ENCODE data around the gene MYO16.
"Not testable (repeated sequence)": the region's sequence is repeated elsewhere in the genome, so short reads cannot be mapped to it uniquely, and the experiment has no call there.

The MYO16 gene

GRCh38 chr13:108903613-108904012 lies 274.2 kb downstream of the MYO16 start:
- no peak for DNase-seq

DNA sequence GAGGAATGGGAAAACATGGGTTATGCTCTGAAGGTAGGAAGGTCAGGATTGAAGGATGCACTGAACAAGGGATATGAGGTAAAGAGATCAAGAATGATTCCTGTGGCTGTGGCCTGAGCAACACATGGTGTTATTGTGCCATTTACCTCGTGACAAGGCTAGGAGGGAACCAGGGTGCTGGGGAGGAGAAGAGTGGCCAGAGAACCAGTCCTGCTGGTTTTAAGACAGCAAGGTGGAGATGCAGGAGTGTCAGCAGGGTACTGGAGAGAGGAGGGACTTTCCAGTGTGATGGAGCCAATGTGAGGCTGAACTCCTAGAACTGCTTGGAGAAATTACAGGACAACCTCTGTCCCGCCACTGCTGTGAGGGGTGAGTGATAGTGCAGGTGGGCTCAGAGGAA lies 282.4 kb downstream of the MYO16 start:
- no peak for DNase-seq

DNA sequence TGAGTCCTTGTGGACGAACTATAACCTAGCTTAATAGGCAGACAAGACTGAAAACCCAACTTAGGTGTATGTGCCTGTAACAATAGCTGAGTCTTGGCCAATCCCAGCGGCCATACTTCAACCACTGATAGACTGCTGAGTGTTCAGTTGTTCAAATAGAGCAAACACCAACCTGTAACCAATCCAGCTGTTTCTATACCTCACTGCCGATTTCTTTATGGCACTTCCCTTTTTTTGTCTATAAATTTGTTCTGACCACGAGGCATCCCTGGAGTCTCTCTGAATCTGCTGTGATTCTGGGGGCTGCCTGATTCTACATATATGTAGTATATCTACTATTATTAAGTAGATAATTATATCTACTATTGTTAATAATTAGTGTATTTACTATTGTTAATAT lies 284.3 kb downstream of the MYO16 start:
- DNase-seq, result not testable (repeated sequence)

DNA sequence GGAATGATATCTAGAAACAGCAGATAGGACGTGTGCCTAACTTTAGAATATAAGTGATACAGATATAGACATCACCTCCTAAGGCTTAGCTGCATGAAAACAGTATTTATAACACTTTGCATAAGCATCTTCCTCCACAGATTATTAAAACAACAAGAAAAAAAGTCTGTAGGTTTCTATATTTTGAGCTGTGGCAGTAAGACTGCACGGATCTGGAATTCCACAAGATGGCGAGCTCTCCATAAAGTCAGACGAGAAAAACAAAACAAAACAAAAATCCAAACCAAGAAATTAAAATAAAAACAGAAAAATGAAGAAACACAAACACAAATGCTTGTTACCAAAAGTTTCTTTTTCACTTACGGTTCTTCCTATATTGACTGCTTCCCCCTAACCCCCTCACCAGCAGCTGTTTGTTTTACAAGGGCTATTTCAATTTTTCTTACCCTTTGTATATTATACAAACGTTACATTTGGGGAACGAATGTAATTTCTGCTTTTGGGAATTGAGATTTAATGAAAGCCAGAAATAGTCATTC lies 285.8 kb downstream of the MYO16 start:
- peak; percentile 55 for DNase-seq

DNA sequence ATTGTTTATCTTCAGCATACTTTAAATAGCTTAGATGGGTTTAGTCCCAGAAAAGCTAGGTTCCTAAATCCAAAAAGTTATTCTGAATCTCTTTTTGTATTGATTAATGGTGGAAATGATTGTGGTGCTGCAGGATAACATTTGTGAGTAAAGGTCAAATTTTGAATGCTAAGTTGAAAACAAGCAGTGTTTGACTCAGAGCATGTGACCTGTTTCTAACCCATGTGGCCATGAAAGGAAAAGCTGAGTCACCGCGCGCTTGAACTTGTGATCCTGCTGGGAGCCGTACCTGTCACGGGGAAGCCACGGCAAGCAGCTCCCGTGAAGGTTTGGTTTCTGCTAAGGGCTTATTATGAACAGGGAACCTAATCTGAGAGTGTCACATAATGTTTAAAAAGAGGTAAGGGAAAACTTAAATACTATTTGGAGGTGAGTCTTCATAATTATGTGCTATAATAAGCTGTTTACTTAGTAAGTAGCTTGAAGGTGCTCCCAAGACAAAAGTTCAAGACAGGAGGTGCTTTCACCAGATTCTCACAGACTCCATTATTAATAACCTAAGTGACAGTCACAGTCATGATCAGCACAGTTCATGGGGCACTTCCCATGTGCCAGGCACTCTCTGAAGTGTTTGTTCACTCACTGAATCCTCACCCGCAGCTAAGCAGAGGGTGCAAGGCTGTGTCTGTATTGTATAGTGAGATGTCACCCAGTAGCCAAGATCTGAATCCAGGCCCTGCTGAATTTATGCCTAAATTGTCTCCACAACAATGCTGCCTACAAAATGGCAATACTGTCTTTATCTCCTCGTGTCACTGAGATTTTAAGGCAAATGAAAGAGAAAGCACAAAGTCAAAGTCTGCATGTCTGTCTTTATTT lies 286.5 kb downstream of the MYO16 start:
- peak; percentile 92 for DNase-seq

DNA sequence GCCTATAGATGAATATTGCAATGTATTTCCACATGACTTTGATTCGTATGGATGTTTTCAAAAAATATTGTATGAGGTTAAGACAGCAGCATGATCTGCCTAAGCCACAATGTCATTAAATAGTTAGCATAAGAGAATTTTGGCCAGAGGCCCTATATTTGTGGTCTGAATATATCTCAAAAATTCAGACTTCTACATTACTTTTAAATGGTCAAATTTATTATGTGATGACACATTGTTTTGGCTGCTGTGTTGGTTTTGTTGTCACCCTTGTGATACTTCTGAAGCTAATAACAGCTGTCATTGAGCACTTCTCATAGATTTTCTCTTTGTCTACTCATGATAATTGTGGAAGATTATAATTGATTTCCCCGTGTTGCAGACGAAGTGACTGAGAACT lies 288.2 kb downstream of the MYO16 start:
- DNase-seq, result no peak

DNA sequence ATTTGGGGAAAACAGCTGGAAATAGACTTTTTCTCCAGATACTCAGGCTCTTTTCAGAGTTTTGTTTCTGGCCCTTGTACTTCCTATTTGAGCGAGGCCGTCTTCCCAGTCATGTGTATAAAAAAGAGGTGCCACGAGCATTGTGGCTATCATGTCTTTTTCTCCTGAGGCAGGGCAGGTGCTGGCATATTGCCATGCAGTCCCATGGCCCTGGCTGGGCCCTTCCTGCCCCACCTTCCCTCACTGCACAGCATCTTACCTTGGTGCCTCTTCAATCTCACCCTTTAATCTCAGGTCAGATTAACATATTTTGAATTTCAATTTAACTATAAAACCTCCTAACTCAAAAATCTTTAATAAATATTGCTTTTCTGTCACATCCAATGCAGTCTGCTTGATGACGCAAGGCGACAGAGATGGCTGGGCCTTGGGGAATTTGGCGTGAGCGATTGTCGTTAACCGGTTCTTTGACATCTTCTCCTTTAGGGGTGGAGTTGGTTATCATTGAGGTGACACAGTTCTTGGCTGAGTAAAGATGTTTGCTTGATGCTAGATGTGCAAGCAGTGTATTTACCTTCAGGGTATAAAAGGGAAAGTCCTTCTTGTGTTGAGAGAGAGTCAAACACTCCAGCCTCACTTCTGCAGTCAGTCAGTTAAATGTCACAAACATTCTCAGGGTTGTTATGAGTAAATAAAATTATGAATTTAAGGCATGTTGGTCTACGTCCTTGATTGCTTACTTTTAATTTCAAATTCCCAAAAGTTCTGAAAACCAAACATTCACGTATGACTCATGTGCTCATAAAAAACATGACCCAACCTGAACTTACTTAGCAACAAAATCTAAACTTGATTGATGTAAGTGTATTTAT lies 289.9 kb downstream of the MYO16 start:
- DNase-seq, result no peak

DNA sequence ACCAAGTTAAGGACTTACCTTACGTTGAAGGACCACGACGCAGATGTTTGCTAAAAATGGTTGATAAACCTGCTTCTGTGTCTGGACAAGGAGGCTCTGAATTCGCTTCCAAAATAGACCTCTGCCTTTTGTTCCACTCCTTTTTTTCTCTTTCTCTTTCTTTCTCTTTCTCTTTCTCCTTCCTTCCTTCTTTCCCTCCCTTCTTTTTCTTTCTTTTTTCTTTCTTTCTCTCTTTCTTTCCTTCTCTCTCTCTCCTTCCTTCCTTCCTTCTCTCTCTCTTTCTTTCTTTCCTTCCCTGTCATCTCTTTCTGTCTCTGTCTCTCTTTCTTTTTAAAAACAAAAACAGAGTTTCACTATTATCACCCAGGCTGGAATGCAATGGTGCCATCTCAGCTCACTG lies 290.7 kb downstream of the MYO16 start:
- no peak for DNase-seq

- DNase-seq, result no peak
Observed at GRCh38 chr13:108921238-108921637, 291.8 kb downstream of the MYO16 start.

- no peak for DNase-seq
Observed at GRCh38 chr13:108922108-108922507, 292.7 kb downstream of the MYO16 start.

DNA sequence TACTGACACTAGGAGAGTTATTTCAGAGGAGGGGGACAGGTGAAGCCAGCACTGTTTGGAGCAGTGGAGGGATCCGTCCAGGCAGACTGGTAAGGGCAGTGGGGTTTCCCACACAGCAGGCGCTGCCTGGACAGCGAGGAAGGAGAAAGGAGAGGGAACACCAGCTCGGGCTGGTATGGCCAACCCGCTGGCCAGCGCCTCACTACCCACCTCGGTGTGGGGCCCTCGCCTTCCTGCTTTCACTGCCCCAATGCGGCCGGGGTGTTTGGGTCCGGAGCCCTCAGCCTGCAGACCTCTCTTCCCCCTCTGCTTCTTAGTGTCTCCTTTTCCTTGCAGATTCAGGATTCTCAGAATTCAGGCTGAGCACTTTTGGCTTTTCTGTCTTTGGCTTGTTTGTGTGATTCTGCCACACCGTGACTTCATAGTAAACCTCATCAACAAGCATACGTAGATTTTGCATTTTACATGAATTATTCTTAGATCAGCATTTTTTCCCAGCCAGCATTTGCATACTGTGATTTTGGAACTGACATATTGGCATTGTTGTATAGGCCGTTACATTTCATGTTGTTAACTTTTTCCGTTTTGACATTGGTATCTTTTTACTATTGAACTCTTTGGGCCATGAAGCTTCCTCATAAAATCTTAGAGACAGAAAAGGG lies 294.1 kb downstream of the MYO16 start:
- DNase-seq, result no peak

GRCh38 chr13:108924134-108924533 lies 294.7 kb downstream of the MYO16 start:
- DNase-seq, result no peak

DNA sequence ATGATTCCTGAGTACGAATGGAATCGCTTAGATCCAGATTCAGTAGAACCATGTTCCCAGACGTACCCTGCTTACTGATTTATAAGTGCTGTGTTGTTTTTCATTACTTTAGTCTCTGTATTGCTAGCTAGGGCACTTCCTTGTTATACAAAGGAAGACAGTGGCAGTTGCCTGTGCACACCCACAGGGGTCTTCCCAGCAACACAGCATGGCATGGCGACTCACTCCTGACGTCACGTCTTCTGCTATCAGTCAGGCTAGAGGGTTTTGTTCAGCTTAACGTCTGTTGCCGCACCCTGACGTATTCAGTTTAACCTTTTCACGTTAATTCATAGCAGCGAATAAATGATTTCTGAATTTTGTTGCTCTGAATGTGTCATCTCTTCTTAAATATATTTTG lies 295.1 kb downstream of the MYO16 start:
- no peak for DNase-seq

GRCh38 chr13:108925070-108925469 lies 295.7 kb downstream of the MYO16 start:
- DNase-seq, result no peak

DNA sequence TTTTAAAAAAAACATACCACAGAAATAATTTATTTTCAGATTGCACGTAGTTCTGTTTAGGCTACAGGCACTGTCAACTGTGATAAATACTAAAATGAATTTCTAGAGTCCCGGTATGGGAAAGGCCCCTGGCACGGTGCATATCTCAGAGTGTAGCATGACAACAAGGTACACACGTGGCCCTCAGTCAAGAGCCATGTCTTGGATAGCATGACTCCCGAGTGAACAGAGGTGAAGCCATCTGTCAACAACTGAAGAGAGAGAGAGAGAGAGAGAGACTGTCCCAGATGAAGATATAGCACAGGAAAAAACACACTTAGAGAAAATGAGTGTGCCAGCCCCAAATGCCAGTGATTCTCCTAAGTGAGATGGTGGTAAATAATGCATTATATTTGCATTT lies 297.5 kb downstream of the MYO16 start:
- DNase-seq, result no peak

- no peak for DNase-seq
Observed at GRCh38 chr13:108927615-108928014, 298.2 kb downstream of the MYO16 start.

DNA sequence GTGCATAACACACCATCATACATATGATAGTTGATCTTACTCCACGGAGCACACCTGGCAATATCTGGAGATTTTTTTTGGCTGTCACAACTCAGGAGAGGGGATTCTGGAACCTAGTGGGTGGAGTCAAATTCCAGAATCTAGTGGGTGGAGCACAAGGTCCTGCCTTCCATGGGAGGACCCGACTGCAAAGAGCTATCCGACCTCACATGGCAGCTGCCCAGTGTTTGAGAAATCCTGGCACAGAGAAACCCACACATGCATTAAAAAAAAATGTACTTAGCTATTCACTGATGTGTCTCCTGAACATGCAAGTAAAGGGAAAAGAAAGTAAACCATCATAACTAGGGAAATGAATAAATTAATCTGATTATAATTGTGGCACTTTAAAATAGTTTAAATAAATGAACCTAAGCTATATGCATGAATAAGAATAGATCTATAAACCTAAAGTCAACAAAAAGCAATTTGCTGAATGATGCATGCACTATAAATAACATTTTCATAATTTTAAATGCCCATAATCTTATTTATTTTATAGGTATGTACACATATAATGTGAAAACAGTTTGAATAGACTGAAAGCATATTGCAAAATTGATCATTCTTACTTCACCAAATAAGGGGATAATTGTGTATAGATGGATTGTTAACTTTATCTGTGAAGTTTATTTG lies 300.3 kb downstream of the MYO16 start:
- no peak for DNase-seq

GRCh38 chr13:108932196-108932595 lies 302.8 kb downstream of the MYO16 start:
- DNase-seq, result no peak

DNA sequence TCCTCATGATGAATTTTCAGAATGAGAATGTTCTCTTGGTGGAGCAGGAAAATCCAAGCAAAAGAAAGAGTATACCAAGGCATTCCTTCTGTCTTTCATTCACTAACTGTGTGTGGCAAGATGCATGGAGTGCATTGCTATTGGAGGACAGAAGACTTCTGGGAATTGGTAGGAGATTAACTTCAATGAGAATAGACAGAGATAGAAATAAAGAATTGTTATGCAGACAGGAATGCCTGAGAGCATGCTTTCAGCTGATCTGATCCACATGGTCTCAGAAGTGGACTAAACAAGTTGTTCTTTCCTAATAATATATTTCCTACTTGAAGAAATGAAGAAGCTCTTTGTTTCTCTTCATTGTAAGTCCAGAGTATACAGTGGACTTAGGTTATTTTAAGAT lies 303.6 kb downstream of the MYO16 start:
- no peak for DNase-seq

- DNase-seq, result no peak
Observed at GRCh38 chr13:108938155-108938554, 308.7 kb downstream of the MYO16 start.

DNA sequence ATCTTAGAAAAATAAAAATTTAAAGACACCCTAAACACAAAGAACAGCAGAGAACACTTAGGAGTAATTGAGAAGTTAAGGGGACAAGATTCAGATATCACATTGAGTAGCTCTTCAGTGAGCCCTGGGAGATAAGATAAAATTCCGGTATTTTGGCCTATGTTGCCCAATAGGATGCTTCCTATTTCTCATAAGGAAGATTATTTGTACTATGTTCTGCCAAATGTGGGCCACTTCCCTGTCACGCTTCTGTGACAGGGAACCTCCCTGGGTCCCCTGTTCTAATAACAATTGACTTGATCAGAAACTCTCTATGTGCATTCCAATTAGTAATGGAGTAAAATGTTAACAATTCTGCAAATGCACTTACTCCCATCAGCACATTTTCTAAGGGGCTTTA lies 310.7 kb downstream of the MYO16 start:
- DNase-seq, result no peak

DNA sequence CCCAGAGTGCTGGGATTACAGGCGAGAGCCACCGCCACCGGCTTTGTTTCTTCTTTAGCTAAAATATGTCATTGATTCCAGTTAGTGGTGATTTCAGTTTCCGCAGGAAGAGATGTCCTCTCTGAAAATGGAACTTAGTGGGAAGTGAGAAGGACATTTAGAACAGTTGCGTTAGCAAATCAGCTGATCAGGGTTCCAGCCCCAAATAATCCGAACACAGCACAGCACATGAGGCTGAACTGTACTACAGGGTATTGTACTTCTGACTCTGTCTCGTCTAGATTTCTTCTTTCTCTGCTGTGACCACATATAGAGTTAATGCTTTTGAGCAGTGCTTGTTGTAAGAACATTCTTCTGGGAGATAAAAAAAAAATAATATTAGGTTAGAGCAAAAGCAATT lies 314.4 kb downstream of the MYO16 start:
- no peak for DNase-seq

DNA sequence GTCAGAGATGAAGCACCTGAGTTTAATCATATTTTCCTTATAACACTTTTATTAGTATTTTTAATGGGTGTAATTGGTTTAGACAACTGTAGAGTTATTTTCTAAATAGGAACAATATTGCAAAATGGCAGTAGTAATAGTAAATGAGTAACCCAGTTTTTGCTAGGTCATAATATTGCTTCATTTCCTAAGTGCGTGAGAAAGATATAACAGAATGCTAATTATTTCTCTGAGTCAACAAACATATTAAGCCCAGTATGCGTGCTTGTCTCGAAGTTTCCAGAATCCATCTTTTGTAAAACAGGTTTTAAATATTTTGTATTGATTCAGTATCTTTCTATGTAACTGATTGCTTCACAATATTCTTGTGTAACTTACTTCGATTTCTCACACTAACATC lies 315.3 kb downstream of the MYO16 start:
- DNase-seq, result no peak

Data from NCI-H774 (cell line).